B cell (primary cell): ENCODE results near the gene LSP1. TPM values are rescaled to one million over a fixed set of nuclear protein-coding genes. Genes with fewer than 3 reads are reported as not detected.

Source experiments
- ATAC-seq: fragments of 200-7000 bp; cut with Tn5 transposase; one replicate; pipeline ENCODE4 v1.10.0; 2021; ENCODE audit warnings: low read depth, mild to moderate bottlenecking, moderate number of reproducible peaks, moderate library complexity
- CTCF ChIA-PET: fragments of 350-600 bp; sonication (Branson Sonifier 250); formaldehyde crosslinking; loops from one replicate; lab custom pipeline; 2021; ENCODE audit warnings: antibody characterized with exemption, inconsistent platforms; lab: Charles Lee
- POLR2A ChIA-PET: fragments of 350-600 bp; sonication (Branson Sonifier 250); formaldehyde crosslinking; loops from one replicate; lab custom pipeline; 2021; ENCODE audit warnings: antibody characterized with exemption; lab: Charles Lee
- DNase-seq: peaks from one replicate; pipeline ENCODE4 v3.0.0; 2013
- H2AFZ ChIP-seq: 2 replicates; pipeline ENCODE4 v1.6.1; 2012; ENCODE audit warnings: mild to moderate bottlenecking, low read depth, low read length; ENCODE audit not compliant: insufficient read depth, poor library complexity, severe bottlenecking
- H3K27ac ChIP-seq, 2 donors: 1 replicate in 1 of 2; 2 replicates in 1 of 2; pipeline ENCODE4 v1.5.1; 2012 to 2013; ENCODE audit warnings: low read length in 2 of 2, mild to moderate bottlenecking in 2 of 2, moderate library complexity in 1 of 2
- H3K27me3 ChIP-seq, 4 experiments: fragments of 200-600 bp in 1 of 4; sonication (generic) in 1 of 4; replicated peaks in 1 of 4; 1 replicate in 2 of 4; 2 replicates in 2 of 4; pipeline versions ENCODE4 v1.6.1 to v1.7.0; 2013 to 2016; ENCODE audit warnings: low read length in 3 of 4, mild to moderate bottlenecking in 2 of 4, mixed read lengths in 1 of 4, moderate library complexity in 1 of 4; ENCODE audit not compliant: insufficient read depth in 4 of 4, control insufficient read depth in 3 of 4; ENCODE audit errors: control extremely low read depth in 1 of 4
- H3K36me3 ChIP-seq, 2 experiments: replicated peaks in 1 of 2; 1 replicate in 1 of 2; 2 replicates in 1 of 2; pipeline versions ENCODE4 v1.6.1 to v1.7.1; 2013; ENCODE audit warnings: low read length in 1 of 2; ENCODE audit not compliant: insufficient read depth in 2 of 2, control insufficient read depth in 1 of 2; ENCODE audit errors: control extremely low read depth in 1 of 2, extremely low read depth in 1 of 2
- H3K4me1 ChIP-seq, 2 donors: fragments of 200-600 bp in 1 of 2; sonication (generic) in 1 of 2; 1 replicate in 1 of 2; 2 replicates in 1 of 2; pipeline versions ENCODE4 v1.5.1 to v1.6.1; 2013 to 2017; ENCODE audit warnings: low read length in 2 of 2; ENCODE audit not compliant: control insufficient read depth in 2 of 2, insufficient read depth in 2 of 2
- H3K4me2 ChIP-seq: replicated peaks from 2 replicates; pipeline ENCODE3; 2012; ENCODE audit warnings: mild to moderate bottlenecking, low read depth, low read length; ENCODE audit not compliant: poor library complexity, severe bottlenecking
- H3K4me3 ChIP-seq, 5 experiments: fragments of 200-600 bp in 1 of 5; sonication (generic) in 1 of 5; 1 replicate in 3 of 5; 2 replicates in 2 of 5; pipeline versions ENCODE4 v1.5.1 to v1.7.0; 2011 to 2016; ENCODE audit warnings: low read length in 4 of 5, mild to moderate bottlenecking in 4 of 5, low read depth in 2 of 5, control low read depth in 1 of 5, moderate library complexity in 1 of 5; ENCODE audit not compliant: insufficient read depth in 1 of 5; ENCODE audit errors: control extremely low read depth in 1 of 5, extremely low read depth in 1 of 5
- H3K79me2 ChIP-seq: fragments of 200-600 bp; sonication (generic); one replicate; pipeline ENCODE4 v1.6.0; 2016; ENCODE audit warnings: low read length; ENCODE audit not compliant: control insufficient read depth, insufficient read depth
- H3K9ac ChIP-seq: fragments of 200-600 bp; sonication (generic); 2 replicates; pipeline ENCODE4 v1.6.1; 2017; ENCODE audit warnings: mild to moderate bottlenecking, low read length, moderate library complexity
- H3K9me3 ChIP-seq, 3 donors: one replicate each; pipeline versions ENCODE4 v1.6.1 to v1.7.1; 2013; ENCODE audit warnings: low read length in 2 of 3; ENCODE audit not compliant: control insufficient read depth in 2 of 3, insufficient read depth in 1 of 3; ENCODE audit errors: control extremely low read depth in 1 of 3
- H4K20me1 ChIP-seq: 2 replicates; pipeline ENCODE4 v1.6.0; 2012; ENCODE audit warnings: mild to moderate bottlenecking, low read length; ENCODE audit not compliant: insufficient read depth, control insufficient read depth, poor library complexity, severe bottlenecking
- H3K27ac Mint-ChIP-seq: one replicate; pipeline ENCODE4 v1.8.0; 2021; ENCODE audit warnings: mixed read lengths
- H3K27me3 Mint-ChIP-seq: one replicate; pipeline ENCODE4 v1.8.0; 2021; ENCODE audit warnings: mixed read lengths
- H3K4me1 Mint-ChIP-seq: one replicate; pipeline ENCODE4 v1.8.0; 2021; ENCODE audit warnings: mixed read lengths
- H3K4me3 Mint-ChIP-seq: one replicate; pipeline ENCODE4 v1.8.0; 2021; ENCODE audit warnings: mixed read lengths
- H3K9me3 Mint-ChIP-seq: one replicate; pipeline ENCODE4 v1.8.0; 2022; ENCODE audit warnings: mixed read lengths; ENCODE audit not compliant: insufficient read depth
- CTCF ChIP-seq: fragments of 200-600 bp; IDR thresholded peaks from one replicate; pipeline ENCODE4 v1.8.0; 2022; ENCODE audit warnings: antibody characterized with exemption, mild to moderate bottlenecking
- EZH2 ChIP-seq: IDR thresholded peaks from 2 replicates; pipeline ENCODE4 v1.6.1; 2012; ENCODE audit warnings: borderline replicate concordance, low read depth, mild to moderate bottlenecking, moderate library complexity, low read length; ENCODE audit not compliant: insufficient read depth, poor library complexity, severe bottlenecking
- WGBS: methylation state at CpG from one replicate; pipeline ENCODE4 v1.1.5; 2013; ENCODE audit warnings: missing lambda C conversion rate; ENCODE audit not compliant: insufficient coverage; 5-methylcytosine and 5-hydroxymethylcytosine counted together
- intact Hi-C: fragments of 100-400 bp; cut with micrococcal nuclease; formaldehyde crosslinking; loops from one replicate; pipeline ENCODE4 v1.10.0; 2022
- polyA plus RNA-seq: library from polyadenylated mRNA; depleted of rRNA; stranded (reverse); fragments of >200 nt; gene quantifications from 2 replicates; pipeline ENCODE4 v1.2.3, GENCODE V29; 2012
- total RNA-seq, 2 donors: library from RNA; stranded (reverse); fragments of 120-200 nt in 1 of 2; gene quantifications; 1 replicate in 1 of 2; 2 replicates in 1 of 2; pipeline versions ENCODE4 v1.2.3 to v1.2.4, GENCODE V29; 2013 to 2022

The LSP1 gene
- total and polyA plus RNA-seq, 2 donors (not counting 1 experiment from before 2014, with no cell fraction given), result 249 to 446 TPM

DNA sequence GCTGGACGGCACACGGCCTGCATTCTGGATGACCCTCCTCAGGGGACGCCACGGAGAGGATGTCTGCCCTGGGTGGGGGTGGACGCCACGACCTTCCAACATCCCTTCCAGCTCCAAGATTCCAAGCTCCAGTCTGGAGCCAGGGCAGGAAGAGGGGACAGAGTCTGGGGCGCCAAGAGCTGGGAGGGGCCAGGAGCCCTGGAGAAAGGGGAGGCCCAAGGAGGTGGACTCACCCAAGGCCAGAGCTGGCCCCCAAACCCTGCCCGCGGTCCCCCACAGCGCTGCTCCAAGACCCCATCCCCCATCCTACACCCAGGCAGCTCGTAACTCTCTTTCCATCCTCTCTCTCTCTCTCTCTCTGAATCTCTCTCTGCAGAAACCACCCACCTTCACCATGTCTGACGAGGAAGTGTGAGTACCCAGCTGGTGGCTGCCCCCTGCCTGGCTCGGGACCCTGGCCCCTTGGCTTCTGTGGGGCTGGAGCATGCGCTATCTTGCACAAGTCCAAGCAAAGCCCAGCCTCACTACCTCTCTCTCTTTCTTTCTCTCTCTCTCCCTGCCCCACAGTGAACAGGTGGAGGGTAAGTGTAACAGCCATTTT, 69.7 kb downstream of the LSP1 start:
- Histone ChIP-seq H3K79me2 (no peaks in the 10 kb centered on the region), H3K9ac (no peak overlapping the region), H3K27ac (no peak overlapping the region), H3K4me3 (no peak overlapping the region), H3K27me3 (peaks cover 0 to 24% (median 8%) of the 10 kb centered on the region in 4 experiments), H2AFZ (no peak overlapping the region), H3K4me2 (no peak overlapping the region), H3K36me3 (no peaks in the 10 kb centered on the region), H3K9me3 (no peaks in the 10 kb centered on the region), H3K4me1 (peaks cover 0 to 5% of the 10 kb centered on the region in 2 donors), H4K20me1 (no peaks in the 10 kb centered on the region)
- intact Hi-C loops, result no loop called here
- CTCF ChIA-PET, result interaction anchor here (1.1 to 3.3 kb wide), 4 partner anchors 39 to 90 kb away, joined by 3 to 15 read pairs (median 6); no protein-coding TSS in a partner anchor
- WGBS, result 78% methylated on average over 10 of the region's 14 CpGs
- no peaks in the 10 kb centered on the region for H3K9me3 Mint-ChIP-seq
- DNase-seq (no peak), ATAC-seq (no peak)
- no peak overlapping the region for H3K27ac Mint-ChIP-seq
- no peak overlapping the region for H3K4me3 Mint-ChIP-seq
- peaks cover 3% of the 10 kb centered on the region for H3K4me1 Mint-ChIP-seq
- no peak for TF ChIP-seq CTCF
- no peak for TF ChIP-seq EZH2
- H3K27me3 Mint-ChIP-seq, result peaks cover 22% of the 10 kb centered on the region
- POLR2A ChIA-PET, result interaction anchor here (0.5 to 1.3 kb wide), 3 partner anchors 17 to 31 kb away, joined by 3 to 8 read pairs (median 3); partner anchors contain the start of gene PRR33

GRCh38 chr11:1923201-1923956, 70.5 kb downstream of the LSP1 start:
- no peaks in the 10 kb centered on the region for H3K36me3 ChIP-seq
- peaks cover 3% of the 10 kb centered on the region for H3K4me1 Mint-ChIP-seq
- H4K20me1 ChIP-seq, result no peaks in the 10 kb centered on the region
- TF ChIP-seq CTCF (no peak), EZH2 (no peak)
- H3K4me3 Mint-ChIP-seq, result no peak overlapping the region
- POLR2A ChIA-PET, result interaction anchor here (1.1 to 1.3 kb wide), 2 partner anchors 18 to 32 kb away, joined by 3 to 8 read pairs; partner anchors contain the start of gene PRR33
- CTCF ChIA-PET, result no interaction called here
- no peak overlapping the region for H3K9ac ChIP-seq
- no peak overlapping the region for H3K27ac ChIP-seq
- H3K27me3 ChIP-seq, result peaks cover 0 to 30% (median 8%) of the 10 kb centered on the region in 4 experiments
- no peak overlapping the region for H2AFZ ChIP-seq
- no peaks in the 10 kb centered on the region for H3K79me2 ChIP-seq
- H3K9me3 ChIP-seq, result no peaks in the 10 kb centered on the region
- WGBS, result 89% methylated on average over 16 of the region's 22 CpGs
- ATAC-seq, result no peak
- no peak for DNase-seq
- no peak overlapping the region for H3K4me3 ChIP-seq
- intact Hi-C loops, result no loop called here
- H3K9me3 Mint-ChIP-seq, result no peaks in the 10 kb centered on the region
- H3K27me3 Mint-ChIP-seq, result peaks cover 22% of the 10 kb centered on the region
- no peak overlapping the region for H3K4me2 ChIP-seq
- H3K27ac Mint-ChIP-seq, result no peak overlapping the region
- peaks cover 0 to 5% of the 10 kb centered on the region in 2 donors for H3K4me1 ChIP-seq
